Ectodermal cell (in vitro differentiated cells): ENCODE data around the gene EVPLL. TPM values are rescaled to one million over a fixed set of nuclear protein-coding genes. Genes with fewer than 3 reads are reported as not detected.
"Not testable (repeated sequence)": the region's sequence is repeated elsewhere in the genome, so short reads cannot be mapped to it uniquely, and the experiment has no call there.

Experiments used
- H3K27ac ChIP-seq: 2 replicates; pipeline ENCODE4 v1.7.0; 2013; ENCODE audit warnings: mild to moderate bottlenecking, low read depth, low read length; ENCODE audit not compliant: insufficient read depth, poor library complexity, severe bottlenecking
- H3K27me3 ChIP-seq: 2 replicates; pipeline ENCODE4 v1.7.0; 2013; ENCODE audit warnings: mild to moderate bottlenecking, low read length; ENCODE audit not compliant: insufficient read depth, control insufficient read depth, poor library complexity, severe bottlenecking
- H3K36me3 ChIP-seq: one replicate; pipeline ENCODE4 v1.7.0; 2013; ENCODE audit warnings: low read length; ENCODE audit not compliant: control insufficient read depth, insufficient read depth
- H3K4me1 ChIP-seq: one replicate; pipeline ENCODE4 v1.7.0; 2013; ENCODE audit warnings: low read length; ENCODE audit not compliant: control insufficient read depth, insufficient read depth
- H3K4me3 ChIP-seq: 2 replicates; pipeline ENCODE4 v1.7.0; 2013; ENCODE audit warnings: low read depth, low read length, control low read depth; ENCODE audit not compliant: insufficient read depth
- H3K9me3 ChIP-seq: 2 replicates; pipeline ENCODE4 v1.7.0; 2013; ENCODE audit warnings: mild to moderate bottlenecking, low read length, moderate library complexity; ENCODE audit not compliant: control insufficient read depth
- WGBS, 2 experiments: methylation state at CpG; one replicate each; pipeline ENCODE4 v1.1.7; 2013; ENCODE audit warnings: missing lambda C conversion rate in 2 of 2; 5-methylcytosine and 5-hydroxymethylcytosine counted together
- polyA plus RNA-seq, 4 experiments: library from polyadenylated mRNA; stranded (reverse); fragments of 50-300 nt; gene quantifications; one replicate each; pipeline ENCODE4 v1.2.3, GENCODE V29; 2013

EVPLL gene
- not detected for polyA plus RNA-seq (2013, experiment 1 of 4)
- polyA plus RNA-seq (2013, experiment 2 of 4) = not detected
- polyA plus RNA-seq (2013, experiment 3 of 4) = not detected
- polyA plus RNA-seq (2013, experiment 4 of 4) = not detected

DNA sequence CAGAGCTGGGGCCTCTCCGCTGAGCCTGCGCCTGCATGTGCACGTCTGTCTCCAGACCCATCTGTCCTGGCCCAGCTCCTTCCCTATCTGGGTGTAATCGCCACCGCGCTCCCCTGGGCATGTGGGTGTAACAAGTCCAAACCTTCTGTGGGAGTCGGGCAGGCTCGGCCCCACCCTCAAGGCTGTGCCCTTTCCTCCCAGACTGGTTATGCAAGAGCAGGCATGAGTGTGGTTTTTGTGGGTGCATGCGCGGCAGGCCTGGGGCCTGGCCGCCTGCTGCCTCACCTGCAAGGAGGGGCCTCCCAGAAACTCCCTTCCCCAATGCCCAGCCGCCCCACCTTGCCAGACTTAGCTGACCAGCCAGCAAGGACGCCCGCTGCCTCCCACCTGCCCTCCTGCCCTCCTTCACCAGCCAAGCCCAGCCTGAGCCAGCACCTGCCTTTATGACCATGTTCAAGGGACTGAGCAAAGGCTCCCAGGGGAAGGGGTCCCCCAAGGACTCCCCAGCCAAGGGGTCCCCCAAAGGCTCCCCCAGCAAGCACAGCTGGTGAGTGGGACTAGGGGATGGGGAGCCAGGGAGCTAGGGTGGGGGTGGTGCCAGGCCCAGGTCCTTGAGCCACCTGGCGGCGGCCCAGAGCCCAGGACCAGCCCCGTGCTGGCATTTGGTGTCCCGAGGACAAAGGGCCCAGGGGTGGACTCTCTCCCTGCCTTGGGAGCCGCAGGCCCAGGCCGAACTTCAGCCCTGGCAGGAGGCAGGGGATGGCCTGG lies at the start of gene EVPLL:
TSS of gene EVPLL (plus strand) at position 342 of the 768 bp plus-strand sequence. CDS start 3,160 bp downstream, outside the sequence.
- Histone ChIP-seq H3K4me1 (no peaks in the 10 kb centered on the region), H3K27ac (no peak within 1 kb of the TSS), H3K4me3 (no peak within 1 kb of the TSS), H3K9me3 (no peaks in the 10 kb centered on the region), H3K27me3 (no peaks in the 10 kb centered on the region), H3K36me3 (no peaks in the 10 kb centered on the region)
- 89% methylated on average over 20 of the region's 20 CpGs for WGBS, 2 experiments

DNA sequence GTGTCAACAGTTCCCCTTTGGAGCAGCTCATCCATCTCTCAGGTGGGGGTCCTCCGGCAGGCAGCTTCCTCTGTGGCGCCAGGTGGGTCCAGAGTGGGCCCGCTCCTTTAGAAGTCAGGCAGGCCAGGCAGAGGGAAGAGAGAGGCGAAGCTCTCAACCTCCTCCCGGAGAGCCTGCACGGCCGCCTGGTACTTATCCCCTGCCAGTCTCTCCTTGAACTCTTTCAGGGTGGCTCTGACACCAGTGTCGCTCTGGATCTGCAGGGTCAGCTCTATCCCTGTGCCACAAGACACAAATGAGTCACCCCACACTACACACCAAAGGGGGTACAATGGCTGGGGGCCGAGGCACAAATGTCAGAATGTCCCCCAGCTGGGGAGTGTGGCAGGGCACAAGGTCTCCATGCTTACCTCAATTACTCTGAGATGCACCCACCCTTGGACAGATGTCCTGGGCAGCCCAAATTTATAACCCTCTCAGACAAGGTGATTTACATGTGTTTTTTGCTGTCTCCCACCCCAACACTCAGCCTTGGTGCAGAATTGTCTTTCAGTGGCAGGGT lies 48.9 kb upstream of the EVPLL start:
- Histone ChIP-seq H3K27me3 (no peaks in the 10 kb centered on the region), H3K4me3 (no peak overlapping the region), H3K9me3 (no peaks in the 10 kb centered on the region), H3K27ac (no peak overlapping the region), H3K4me1 (no peaks in the 10 kb centered on the region), H3K36me3 (peaks cover 6% of the 10 kb centered on the region)
- WGBS, 2 experiments = 91 to 96% methylated on average over 9 of the region's 9 CpGs

DNA sequence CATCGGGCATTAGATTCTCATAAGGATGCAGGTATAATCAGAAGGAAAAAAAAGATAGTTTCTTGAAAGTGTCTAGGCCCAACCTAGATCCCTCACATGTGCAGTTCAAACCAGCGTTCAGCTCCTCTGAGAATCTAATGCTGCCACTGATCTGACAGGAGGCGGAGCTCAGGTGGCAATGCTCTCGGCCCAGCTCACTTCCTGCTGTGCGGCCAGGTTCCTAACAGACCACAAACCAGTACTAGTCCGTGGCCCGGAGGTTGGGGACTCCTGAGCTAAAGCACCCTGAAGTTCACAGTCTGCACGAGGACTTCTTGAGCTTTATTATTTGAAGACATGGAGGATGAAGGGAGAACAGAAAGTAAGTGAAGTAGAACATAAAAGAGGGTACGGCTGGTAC lies 45.7 kb upstream of the EVPLL start:
- H3K27me3 ChIP-seq = no peaks in the 10 kb centered on the region
- 93% methylated on average over 9 of the region's 9 CpGs for WGBS, 2 experiments
- H3K9me3 ChIP-seq = no peaks in the 10 kb centered on the region
- no peak overlapping the region for H3K27ac ChIP-seq
- H3K4me3 ChIP-seq = no peak overlapping the region
- no peaks in the 10 kb centered on the region for H3K4me1 ChIP-seq
- H3K36me3 ChIP-seq = peaks cover 4% of the 10 kb centered on the region

DNA sequence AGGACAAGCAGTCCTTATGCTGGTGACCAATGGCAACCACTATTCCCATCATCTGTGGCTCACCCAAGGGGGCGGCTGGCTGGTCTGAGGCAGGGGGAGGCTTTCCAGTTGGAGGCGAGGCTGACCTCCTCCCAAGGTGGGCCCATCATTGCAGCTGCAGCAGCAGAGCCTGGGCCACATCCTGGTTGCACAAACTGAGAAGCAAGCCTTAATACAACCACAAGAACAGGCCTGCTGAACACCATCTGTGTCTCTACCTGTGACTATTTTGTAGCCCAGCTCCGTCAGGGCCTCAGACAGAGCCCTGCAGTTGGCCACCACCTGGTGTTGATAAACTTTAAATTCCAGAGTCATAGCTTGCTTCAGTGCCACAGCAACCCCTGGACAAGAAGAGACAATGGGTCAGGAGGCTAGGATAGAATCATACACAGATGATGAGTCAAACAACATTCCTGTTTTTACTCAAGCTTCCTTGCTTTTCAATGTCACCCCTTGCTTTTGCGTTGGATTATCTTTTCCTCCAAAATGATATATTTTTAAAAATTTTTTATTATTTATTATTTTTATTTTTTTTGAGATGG lies 44.6 kb upstream of the EVPLL start:
- Histone ChIP-seq H3K4me3 (no peak overlapping the region), H3K36me3 (peaks cover 10% of the 10 kb centered on the region), H3K27me3 (no peaks in the 10 kb centered on the region), H3K27ac (no peak overlapping the region), H3K4me1 (no peaks in the 10 kb centered on the region), H3K9me3 (no peaks in the 10 kb centered on the region)
- 83 to 86% methylated on average over 3 to 4 of the region's 4 CpGs for whole genome bisulfite sequencing, 2 experiments

DNA sequence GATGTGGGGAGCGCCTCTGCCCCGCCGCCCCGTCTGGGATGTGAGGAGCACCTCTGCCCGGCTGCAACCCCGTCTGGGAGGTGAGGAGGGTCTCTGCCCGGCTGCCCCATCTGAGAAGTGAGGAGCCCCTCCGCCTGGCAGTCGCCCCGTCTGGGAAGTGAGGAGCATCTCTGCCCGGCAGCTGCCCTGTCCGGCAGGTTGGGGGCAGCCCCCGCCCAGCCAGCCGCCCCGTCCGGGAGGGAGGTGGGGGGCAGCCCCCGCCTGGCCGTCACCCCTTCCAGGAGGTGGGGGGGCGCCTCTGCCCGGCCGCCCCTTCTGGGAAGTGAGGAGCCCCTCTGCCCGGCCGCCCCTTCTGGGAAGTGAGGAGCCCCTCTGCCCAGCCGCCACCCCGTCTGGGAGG lies 39.4 kb upstream of the EVPLL start:
- not testable (repeated sequence) for H3K4me1 ChIP-seq, H3K27ac ChIP-seq
- H3K36me3 ChIP-seq = peaks cover 25% of the 10 kb centered on the region

DNA sequence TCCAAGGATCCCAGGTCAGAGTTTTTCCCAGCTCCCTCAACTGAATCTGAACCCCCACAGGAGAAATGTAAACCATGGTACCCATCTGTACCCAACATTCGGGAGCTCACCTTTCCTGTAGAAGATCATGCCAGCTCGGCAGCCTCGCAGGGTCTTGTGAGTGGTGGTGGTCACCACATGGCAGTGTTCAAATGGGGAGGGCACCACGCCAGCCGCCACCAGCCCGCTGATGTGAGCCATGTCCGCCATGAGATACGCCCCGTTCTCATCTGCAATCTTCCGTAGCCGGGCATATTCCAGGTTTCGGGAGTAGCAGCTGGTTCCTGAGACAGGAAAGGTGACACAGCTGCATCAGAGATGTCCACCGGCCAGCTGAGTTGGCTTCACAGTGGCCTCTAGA lies 37.6 kb upstream of the EVPLL start:
- no peak overlapping the region for H3K27ac ChIP-seq
- 97% methylated on average over 13 of the region's 13 CpGs for WGBS, 2 experiments
- no peaks in the 10 kb centered on the region for H3K27me3 ChIP-seq
- H3K4me3 ChIP-seq = no peak overlapping the region
- no peaks in the 10 kb centered on the region for H3K9me3 ChIP-seq
- no peaks in the 10 kb centered on the region for H3K4me1 ChIP-seq
- peaks cover 29% of the 10 kb centered on the region for H3K36me3 ChIP-seq

More for the DNA sequence above, 39.4 kb upstream of the EVPLL start:
- not testable (repeated sequence) for H3K27me3 ChIP-seq, H3K4me3 ChIP-seq, H3K9me3 ChIP-seq
- 93 to 95% methylated on average over 25 of the region's 25 CpGs for WGBS, 2 experiments

DNA sequence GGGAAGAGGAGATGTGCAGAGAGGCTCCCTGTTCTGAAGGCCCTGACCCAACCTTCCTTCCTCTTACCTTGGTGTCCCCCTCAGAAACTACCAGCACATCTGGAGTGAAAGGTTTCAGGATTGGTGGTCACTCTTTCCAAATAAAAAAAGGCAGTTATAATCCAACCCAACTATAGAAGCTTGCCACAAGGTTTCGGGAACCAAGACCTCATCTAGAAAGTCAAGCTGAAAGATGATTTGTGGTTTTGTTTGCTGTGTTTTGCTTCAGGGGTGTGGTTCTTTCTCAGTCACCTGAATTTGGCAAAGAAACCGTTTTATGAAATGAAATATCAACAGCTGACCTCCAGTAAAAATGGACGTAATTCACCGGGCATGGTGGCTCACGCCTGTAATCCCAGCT lies 33.6 kb upstream of the EVPLL start:
- WGBS, 2 experiments = 92 to 95% methylated on average over 5 of the region's 5 CpGs
- peaks cover 27% of the 10 kb centered on the region for H3K36me3 ChIP-seq
- no peak overlapping the region for H3K27ac ChIP-seq
- H3K4me3 ChIP-seq = no peak overlapping the region
- no peaks in the 10 kb centered on the region for H3K4me1 ChIP-seq
- H3K27me3 ChIP-seq = no peaks in the 10 kb centered on the region
- H3K9me3 ChIP-seq = no peaks in the 10 kb centered on the region

DNA sequence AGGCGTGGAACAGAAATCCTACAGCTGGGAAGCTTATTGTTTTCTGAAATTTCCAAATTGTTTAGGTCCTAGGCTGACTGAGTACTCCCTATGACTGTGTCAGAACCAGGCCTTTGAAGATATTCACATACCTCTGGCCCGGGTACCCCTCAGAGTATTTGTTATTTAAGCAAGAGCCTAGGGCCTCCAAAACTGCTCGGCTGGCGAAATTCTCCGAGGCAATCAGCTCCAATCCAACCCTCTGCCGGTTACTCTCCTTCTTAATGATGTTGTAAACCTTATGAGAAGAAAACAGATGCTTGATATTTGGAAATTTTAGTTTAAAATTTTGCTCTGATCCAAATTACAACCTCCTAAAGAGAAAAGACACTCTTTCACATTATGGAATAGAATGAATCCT lies 24.0 kb upstream of the EVPLL start:
- Histone ChIP-seq H3K36me3 (peaks cover 13% of the 10 kb centered on the region), H3K4me1 (no peaks in the 10 kb centered on the region), H3K27ac (no peak overlapping the region), H3K4me3 (no peak overlapping the region), H3K27me3 (no peaks in the 10 kb centered on the region), H3K9me3 (no peaks in the 10 kb centered on the region)
- 94 to 96% methylated on average over 5 to 6 of the region's 6 CpGs for WGBS, 2 experiments

DNA sequence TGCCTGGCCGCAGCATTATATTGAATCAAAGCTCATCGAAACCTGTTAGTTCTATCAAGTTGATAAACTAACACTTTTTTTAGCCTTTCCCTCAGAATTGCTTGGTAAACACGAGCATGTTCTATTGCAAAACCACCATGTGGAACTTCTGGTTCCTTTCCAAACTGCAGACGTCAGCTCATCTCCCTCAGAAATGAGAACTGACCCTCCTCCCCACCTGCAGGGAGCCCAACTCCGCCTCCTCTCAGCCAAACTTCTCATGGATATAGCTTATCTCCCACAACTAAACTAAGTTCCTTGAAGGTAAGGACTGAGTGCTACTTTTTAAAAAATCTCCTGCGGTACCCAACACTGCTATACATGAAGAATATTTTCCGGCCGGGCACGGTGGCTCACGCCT lies 21.0 kb upstream of the EVPLL start:
- 90 to 92% methylated on average over 10 of the region's 10 CpGs for WGBS, 2 experiments
- no peaks in the 10 kb centered on the region for H3K9me3 ChIP-seq
- H3K27ac ChIP-seq = no peak overlapping the region
- no peak overlapping the region for H3K4me3 ChIP-seq
- no peaks in the 10 kb centered on the region for H3K4me1 ChIP-seq
- peaks cover 14% of the 10 kb centered on the region for H3K36me3 ChIP-seq
- H3K27me3 ChIP-seq = no peaks in the 10 kb centered on the region

DNA sequence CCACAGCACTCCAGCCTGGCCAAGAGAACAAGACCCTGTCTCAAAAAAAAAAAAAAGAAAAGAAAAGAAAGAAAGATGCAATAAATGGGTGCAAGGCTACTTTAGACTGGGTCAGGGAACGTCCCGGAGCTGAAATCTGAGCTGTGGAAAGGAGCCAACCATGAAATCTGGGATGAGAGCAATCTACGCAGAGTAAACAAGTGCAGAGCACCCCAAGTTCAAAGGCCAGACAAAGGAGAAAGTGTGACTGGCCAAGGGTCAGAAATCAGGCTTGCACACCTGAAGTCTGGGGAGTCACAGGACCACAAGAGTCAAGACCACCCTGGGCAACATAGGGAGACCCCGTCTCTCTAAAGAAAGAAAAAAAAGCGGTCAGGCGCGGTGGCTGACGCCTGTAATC lies 17.1 kb upstream of the EVPLL start:
- peaks cover 5% of the 10 kb centered on the region for H3K36me3 ChIP-seq
- WGBS, 2 experiments = 84 to 86% methylated on average over 8 of the region's 8 CpGs
- no peaks in the 10 kb centered on the region for H3K4me1 ChIP-seq
- no peak overlapping the region for H3K27ac ChIP-seq
- H3K27me3 ChIP-seq = no peaks in the 10 kb centered on the region
- no peaks in the 10 kb centered on the region for H3K9me3 ChIP-seq
- no peak overlapping the region for H3K4me3 ChIP-seq
